ENCODE data around the gene SLC16A7. TPM values are rescaled to one million over a fixed set of nuclear protein-coding genes. Genes with fewer than 3 reads are reported as not detected.
A peak's percentile ranks its signal among the peaks of the same experiment; 100 is the strongest.

Gene SLC16A7
- total RNA-seq, 1 donor from 2014 or later: 38.8 TPM

DNA sequence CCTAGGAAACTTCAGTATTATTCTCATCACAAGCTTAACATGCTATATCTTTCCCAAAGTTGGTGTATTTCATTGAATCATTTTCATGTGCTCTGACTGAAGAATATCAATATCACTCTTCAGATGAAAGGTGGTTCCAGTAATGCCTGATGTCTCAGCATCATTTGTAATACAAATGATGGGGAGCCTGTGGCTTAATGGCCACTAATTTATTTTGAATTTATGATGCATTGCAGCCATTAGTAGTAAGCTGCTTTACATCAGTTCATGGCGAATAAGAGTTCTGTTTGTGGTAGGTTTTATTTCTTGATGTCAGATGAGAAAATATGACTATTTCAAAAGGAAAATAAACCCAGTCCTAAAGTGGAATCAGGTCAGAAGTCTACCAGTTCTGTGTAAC is 139.4 kb downstream of the SLC16A7 start:
- no peaks in the 10 kb centered on the region for H3K36me3 ChIP-seq
- no peaks in the 10 kb centered on the region for H3K9me3 ChIP-seq
- DNase-seq (ENCODE audit: extremely low spot score in 2 of 2): no peak
- H3K4me3 ChIP-seq: no peak overlapping the region
- TF ChIP-seq POLR2A (IDR thresholded peaks at IDR 0.05): no peak
- TF ChIP-seq POLR2AphosphoS5 (IDR thresholded peaks at IDR 0.05; ENCODE audit: insufficient read depth in 1 of 2, low read depth in 1 of 2): no peak
- TF ChIP-seq, protein P1, sequence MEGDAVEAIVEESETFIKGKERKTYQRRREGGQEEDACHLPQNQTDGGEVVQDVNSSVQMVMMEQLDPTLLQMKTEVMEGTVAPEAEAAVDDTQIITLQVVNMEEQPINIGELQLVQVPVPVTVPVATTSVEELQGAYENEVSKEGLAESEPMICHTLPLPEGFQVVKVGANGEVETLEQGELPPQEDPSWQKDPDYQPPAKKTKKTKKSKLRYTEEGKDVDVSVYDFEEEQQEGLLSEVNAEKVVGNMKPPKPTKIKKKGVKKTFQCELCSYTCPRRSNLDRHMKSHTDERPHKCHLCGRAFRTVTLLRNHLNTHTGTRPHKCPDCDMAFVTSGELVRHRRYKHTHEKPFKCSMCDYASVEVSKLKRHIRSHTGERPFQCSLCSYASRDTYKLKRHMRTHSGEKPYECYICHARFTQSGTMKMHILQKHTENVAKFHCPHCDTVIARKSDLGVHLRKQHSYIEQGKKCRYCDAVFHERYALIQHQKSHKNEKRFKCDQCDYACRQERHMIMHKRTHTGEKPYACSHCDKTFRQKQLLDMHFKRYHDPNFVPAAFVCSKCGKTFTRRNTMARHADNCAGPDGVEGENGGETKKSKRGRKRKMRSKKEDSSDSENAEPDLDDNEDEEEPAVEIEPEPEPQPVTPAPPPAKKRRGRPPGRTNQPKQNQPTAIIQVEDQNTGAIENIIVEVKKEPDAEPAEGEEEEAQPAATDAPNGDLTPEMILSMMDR (IDR thresholded peaks at IDR 0.05): no peak
- H3K4me1 ChIP-seq: peaks cover 31% of the 10 kb centered on the region
- no peak overlapping the region for H3K27ac ChIP-seq
- intact Hi-C loops (cut with DNase I): no loop called here
- no peaks in the 10 kb centered on the region for H3K27me3 ChIP-seq

DNA sequence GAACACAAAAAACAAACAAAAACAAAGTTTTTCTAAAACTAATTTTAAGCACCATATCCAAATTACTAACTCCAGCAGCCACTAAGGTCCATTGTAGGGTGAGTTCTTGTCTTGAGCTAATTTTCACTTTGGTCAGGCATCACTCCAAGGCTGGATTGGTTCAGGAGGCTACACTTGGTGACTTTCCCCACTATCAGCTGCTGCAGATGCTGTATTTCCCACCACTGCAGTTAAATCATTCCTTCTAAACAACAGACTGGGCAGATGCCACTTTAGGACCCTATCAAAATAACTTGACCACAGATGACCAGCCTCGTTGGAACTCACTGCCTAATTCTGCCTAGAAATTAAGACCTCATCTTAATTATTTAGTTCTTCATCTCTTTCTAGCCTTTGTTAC is 140.5 kb downstream of the SLC16A7 start:
- H3K9me3 ChIP-seq: no peaks in the 10 kb centered on the region
- H3K27ac ChIP-seq: no peak overlapping the region
- H3K4me3 ChIP-seq: no peak overlapping the region
- H3K27me3 ChIP-seq: no peaks in the 10 kb centered on the region
- H3K36me3 ChIP-seq: no peaks in the 10 kb centered on the region
- TF ChIP-seq POLR2A (IDR thresholded peaks at IDR 0.05) (no peak), POLR2AphosphoS5 (IDR thresholded peaks at IDR 0.05; ENCODE audit: insufficient read depth in 1 of 2, low read depth in 1 of 2) (no peak)
- no peak for DNase-seq (ENCODE audit: extremely low spot score in 2 of 2)
- peaks cover 31% of the 10 kb centered on the region for H3K4me1 ChIP-seq
- intact Hi-C loops (cut with DNase I): no loop called here

DNA sequence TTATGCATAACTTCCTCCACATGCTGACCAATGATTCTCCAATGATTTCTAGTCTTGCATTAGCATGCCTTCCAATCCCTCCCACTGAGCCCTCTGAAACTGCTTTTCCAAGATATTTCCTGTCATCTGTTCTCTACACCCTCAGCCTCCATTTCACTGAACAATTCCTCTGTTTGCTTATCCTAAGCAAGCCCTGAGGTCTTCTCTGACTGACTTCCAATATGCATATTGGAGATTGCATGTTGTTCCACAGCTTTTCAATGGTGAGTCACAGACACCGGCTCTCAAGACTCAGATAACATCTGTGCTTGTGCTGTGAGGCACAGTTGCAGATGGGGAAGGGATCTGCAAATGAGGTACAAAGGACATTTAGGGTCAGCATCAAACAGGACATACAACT is 141.0 kb downstream of the SLC16A7 start:
- Histone ChIP-seq H3K9me3 (no peaks in the 10 kb centered on the region), H3K36me3 (no peaks in the 10 kb centered on the region), H3K4me3 (no peak overlapping the region), H3K27ac (no peak overlapping the region), H3K4me1 (peaks cover 31% of the 10 kb centered on the region), H3K27me3 (no peaks in the 10 kb centered on the region)
- intact Hi-C loops (cut with DNase I): no loop called here
- DNase-seq (ENCODE audit: extremely low spot score in 2 of 2): no peak
- no peak for TF ChIP-seq POLR2A (IDR thresholded peaks at IDR 0.05)
- TF ChIP-seq, protein P1 (IDR thresholded peaks at IDR 0.05): no peak
- TF ChIP-seq POLR2AphosphoS5 (IDR thresholded peaks at IDR 0.05; ENCODE audit: insufficient read depth in 1 of 2, low read depth in 1 of 2): no peak

DNA sequence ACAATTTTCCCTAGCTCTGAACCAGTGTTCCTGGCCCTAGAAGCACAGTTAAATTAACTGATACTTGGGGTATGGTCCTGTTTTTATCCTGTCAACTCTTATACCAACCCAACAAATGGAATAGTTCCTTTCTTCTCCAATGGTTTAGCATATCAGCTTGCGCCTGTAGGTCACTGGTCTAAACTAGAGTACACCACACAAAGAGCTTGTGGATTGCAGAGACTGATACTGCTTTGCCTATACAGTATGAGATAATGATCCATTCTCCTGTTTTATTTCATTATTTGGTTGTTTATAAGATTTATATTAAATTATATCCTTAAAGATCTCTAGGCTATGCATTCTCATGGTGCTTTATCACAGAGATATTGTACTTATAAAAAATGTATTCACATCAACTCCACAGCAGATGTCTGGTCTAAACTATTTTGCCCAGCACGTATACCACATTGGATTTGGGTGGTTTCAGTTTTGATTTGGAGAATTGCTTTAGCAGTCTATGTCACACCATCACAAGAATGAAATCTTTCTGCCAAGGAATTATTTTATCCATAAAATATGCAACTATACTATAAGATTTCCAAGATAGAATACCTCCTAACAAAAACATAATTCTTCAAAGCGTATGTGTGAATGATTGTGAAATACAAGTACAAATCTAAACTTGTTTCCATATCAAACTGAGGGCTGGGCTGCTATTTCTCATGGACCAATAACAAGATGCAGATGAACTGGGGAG is 142.1 kb downstream of the SLC16A7 start:
- Histone ChIP-seq H3K27ac (peak overlapping the region; percentile 39), H3K4me1 (peaks cover 31% of the 10 kb centered on the region), H3K4me3 (no peak overlapping the region), H3K9me3 (no peaks in the 10 kb centered on the region), H3K27me3 (no peaks in the 10 kb centered on the region), H3K36me3 (no peaks in the 10 kb centered on the region)
- intact Hi-C loops (cut with DNase I): no loop called here
- DNase-seq (ENCODE audit: extremely low spot score in 2 of 2): no peak
- TF ChIP-seq POLR2A (IDR thresholded peaks at IDR 0.05) (no peak), POLR2AphosphoS5 (IDR thresholded peaks at IDR 0.05; ENCODE audit: insufficient read depth in 1 of 2, low read depth in 1 of 2) (no peak)
- TF ChIP-seq, protein P1 (IDR thresholded peaks at IDR 0.05): no peak

DNA sequence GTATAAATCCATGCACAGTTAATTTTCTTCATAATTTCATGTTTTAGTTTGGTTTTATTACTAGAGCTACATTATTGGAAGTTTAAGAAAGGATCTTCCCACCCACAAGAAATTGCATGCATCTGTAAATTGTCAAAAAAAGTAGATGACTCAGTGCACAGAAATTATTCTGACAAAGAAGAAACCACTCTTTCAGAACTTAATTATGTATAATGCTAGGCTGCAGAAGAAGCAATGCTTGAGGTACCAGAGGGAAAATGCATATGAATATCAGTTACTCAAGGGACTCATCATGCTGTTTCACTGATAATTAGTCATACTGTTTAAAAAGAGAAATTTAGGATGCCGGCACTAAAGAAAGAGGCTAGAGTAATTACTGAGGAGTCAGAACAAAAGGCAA is 147.0 kb downstream of the SLC16A7 start:
- H3K27ac ChIP-seq: no peak overlapping the region
- DNase-seq (ENCODE audit: extremely low spot score in 2 of 2): no peak
- no peaks in the 10 kb centered on the region for H3K9me3 ChIP-seq
- TF ChIP-seq, protein P1 (IDR thresholded peaks at IDR 0.05): no peak
- no peak for TF ChIP-seq POLR2A (IDR thresholded peaks at IDR 0.05)
- TF ChIP-seq POLR2AphosphoS5 (IDR thresholded peaks at IDR 0.05; ENCODE audit: insufficient read depth in 1 of 2, low read depth in 1 of 2): no peak
- H3K27me3 ChIP-seq: no peaks in the 10 kb centered on the region
- H3K36me3 ChIP-seq: no peaks in the 10 kb centered on the region
- intact Hi-C loops (cut with DNase I): no loop called here
- H3K4me1 ChIP-seq: peaks cover 9% of the 10 kb centered on the region
- no peak overlapping the region for H3K4me3 ChIP-seq

Measured in vagina (tissue), 2 donors.